Hepatocyte (in vitro differentiated cells): Measurements from ENCODE around the gene STARD13.

Experiments
- CTCF ChIP-seq: fragments of 200-600 bp; sonication (generic); IDR thresholded peaks from 2 replicates; pipeline ENCODE4 v1.5.1; 2016; ENCODE audit warnings: antibody characterized with exemption, mild to moderate bottlenecking; ENCODE audit not compliant: poor library complexity
- EZH2 ChIP-seq: fragments of 200-600 bp; sonication (generic); IDR thresholded peaks from 2 replicates; pipeline ENCODE4 v1.6.1; 2016; ENCODE audit warnings: antibody characterized with exemption, mild to moderate bottlenecking, borderline replicate concordance

GRCh38 chr13:33278913-33279312 is 6.6 kb downstream of the STARD13 start:
- TF ChIP-seq CTCF (no peak), EZH2 (no peak)
